Right renal cortex interstitium (tissue), 3 donors: ENCODE measurements around the gene TAS2R31. TPM values are rescaled to one million over a fixed set of nuclear protein-coding genes. Genes with fewer than 3 reads are reported as not detected.

ENCODE experiments used
- DNase-seq, 3 donors: peaks; one replicate each; pipeline ENCODE4 v3.0.0-alpha.2; 2013; ENCODE audit warnings: low read depth in 3 of 3, low spot score in 2 of 3
- polyA plus RNA-seq, 3 donors: library from polyadenylated mRNA; unstranded; fragments of 120-200 nt; gene quantifications; one replicate each; pipeline ENCODE4 v1.2.1, GENCODE V29; 2013; ENCODE audit not compliant: insufficient read length in 3 of 3

The TAS2R31 gene
- polyA plus RNA-seq, 3 donors: 1.0 to 2.1 (median 1.1) TPM

- no peak for DNase-seq
Observed at GRCh38 chr12:11007608-11008007, 23.6 kb downstream of the TAS2R31 start.

- no peak for DNase-seq
Observed at GRCh38 chr12:10998204-10998603, 33.0 kb downstream of the TAS2R31 start, which contains the start of gene TAS2R20. TSS of gene TAS2R20 (minus strand) at chr12:10998304. CDS start at chr12:10997875, 429 bp downstream.

GRCh38 chr12:10994307-10994706, 36.9 kb downstream of the TAS2R31 start:
- no peak for DNase-seq

GRCh38 chr12:10989107-10989506, 42.1 kb downstream of the TAS2R31 start:
- no peak for DNase-seq

GRCh38 chr12:10986812-10987211, 44.4 kb downstream of the TAS2R31 start, which contains the start of gene TAS2R50:
TSS of gene TAS2R50 (minus strand) at chr12:10986912. CDS start at chr12:10986860, 52 bp downstream.
- DNase-seq: no peak

GRCh38 chr12:10982244-10982643, 49.0 kb downstream of the TAS2R31 start:
- DNase-seq: no peak

Other genes starting within 250 kb of the TAS2R31 start
- gene TAS2R7, start 228.8 kb downstream of the TAS2R31 start, polyA plus RNA-seq: not detected
- gene TAS2R8, start 224.1 kb downstream of the TAS2R31 start, polyA plus RNA-seq: not detected
- not detected for gene TAS2R9, start 221.2 kb downstream of the TAS2R31 start, polyA plus RNA-seq
- 1 to 10 TPM in 1 of 3 donors, under 1 TPM in 2; 0.99 to 1.4 (median 1.00) TPM for gene TAS2R10, start 205.0 kb downstream of the TAS2R31 start, polyA plus RNA-seq
- gene PRR4, start 181.9 kb downstream of the TAS2R31 start, polyA plus RNA-seq: 1 to 10 TPM; 5.6 to 7.8 (median 5.9) TPM
- gene PRH1, start 147.2 kb downstream of the TAS2R31 start, polyA plus RNA-seq: 10 to 100 TPM; 11.6 to 16.9 (median 15.9) TPM
- gene TAS2R13, start 121.8 kb downstream of the TAS2R31 start, polyA plus RNA-seq: under 1 TPM in 2 of 3 donors, not detected in 1; 0.10 TPM
- under 1 TPM; 0.28 to 0.64 (median 0.48) TPM for gene PRH2, start 102.2 kb downstream of the TAS2R31 start, polyA plus RNA-seq
- gene TAS2R14, start 92.1 kb downstream of the TAS2R31 start, polyA plus RNA-seq: 1 to 10 TPM; 2.3 to 3.1 (median 2.9) TPM
- gene TAS2R50, start 44.5 kb downstream of the TAS2R31 start, polyA plus RNA-seq: not detected
- gene TAS2R20, start 33.1 kb downstream of the TAS2R31 start, polyA plus RNA-seq: 1 to 10 TPM in 2 of 3 donors, under 1 TPM in 1; 0.89 to 1.2 (median 1.1) TPM
- 1 to 10 TPM in 2 of 3 donors, under 1 TPM in 1; 0.94 to 1.8 (median 1.2) TPM for gene TAS2R19, start 8.8 kb downstream of the TAS2R31 start, polyA plus RNA-seq
- gene TAS2R46, start 30.9 kb upstream of the TAS2R31 start, polyA plus RNA-seq: not detected
- gene TAS2R43, start 60.9 kb upstream of the TAS2R31 start, polyA plus RNA-seq: under 1 TPM in 2 of 3 donors, not detected in 1; 0.21 to 0.36 TPM
- under 1 TPM; 0.15 to 0.27 (median 0.21) TPM for gene TAS2R30, start 103.2 kb upstream of the TAS2R31 start, polyA plus RNA-seq
- 10 to 100 TPM; 19.1 to 19.3 (median 19.2) TPM for gene SMIM10L1, start 139.8 kb upstream of the TAS2R31 start, polyA plus RNA-seq
- gene TAS2R42, start 155.5 kb upstream of the TAS2R31 start, polyA plus RNA-seq: not detected
- gene PRB3, start 238.3 kb upstream of the TAS2R31 start, polyA plus RNA-seq: not detected